Measurements from ENCODE around the gene PCDHA8. TPM values are rescaled to one million over a fixed set of nuclear protein-coding genes. Genes with fewer than 3 reads are reported as not detected.

Gene PCDHA8
- total and polyA plus RNA-seq, 10 of the 15 experiments (the other 5 are each of a cell fraction or from before 2014, with no cell fraction given): not detected

GRCh38 chr5:140828362-140828737 lies 12.6 kb upstream of the PCDHA8 start:
- 64% methylated on average over 18 of the region's 18 CpGs for WGBS (ENCODE audit: insufficient coverage, insufficient replicate concordance, low lambda C conversion rate, missing lambda C conversion rate)
- Histone ChIP-seq H3K36me3 (ENCODE audit: control insufficient read depth in 2 of 2, insufficient read depth in 2 of 2, low read length in 1 of 2) (no peaks in the 10 kb centered on the region), H3K27me3 (replicated peaks in 1 of 2; ENCODE audit: control insufficient read depth in 2 of 2, insufficient read depth in 2 of 2, low read length in 1 of 2) (no peaks in the 10 kb centered on the region), H3K79me2 (ENCODE audit: control insufficient read depth, insufficient read depth, low read length) (no peaks in the 10 kb centered on the region), H3K4me2 (ENCODE audit: control insufficient read depth, insufficient read depth) (no peak overlapping the region), H3K9me3 (replicated peaks; ENCODE audit: control insufficient read depth, insufficient read depth, low read length) (no peaks in the 10 kb centered on the region; the same call in 1 of the 3 replicates), H3K4me1 (ENCODE audit: control insufficient read depth, insufficient read depth, low read length) (no peaks in the 10 kb centered on the region), H3K27ac (ENCODE audit: control insufficient read depth, insufficient read depth) (no peak overlapping the region), H3K4me3 (no peak overlapping the region), H4K20me1 (ENCODE audit: control insufficient read depth, insufficient read depth) (no peaks in the 10 kb centered on the region), H3K9ac (ENCODE audit: control insufficient read depth, insufficient read depth, low read length) (no peak overlapping the region), H2AFZ (ENCODE audit: control insufficient read depth, low read depth, low read length) (no peak overlapping the region)
- intact Hi-C loops (cut with micrococcal nuclease; ENCODE audit: unreplicated experiment) (no loop called here), in situ Hi-C loops (cut with MboI) (no loop called here)
- FAIRE-seq (no peak), ATAC-seq (no peak), DNase-seq (ENCODE audit: low read depth, low spot score) (no peak)
- POLR2A ChIA-PET: no interaction called here
- RAD21 ChIA-PET (ENCODE audit: unreplicated experiment): no interaction called here
- SMC1A ChIA-PET (ENCODE audit: uncharacterized antibody, unreplicated experiment): no interaction called here
- no TSS peak for BruUV-seq (replicated peaks)
- CTCF ChIA-PET: no interaction called here
- TF ChIP-seq NFYB (IDR thresholded peaks at IDR 0.05; ENCODE audit: insufficient read depth, low read depth, low read length) (no peak), PRDM15 (CRISPR knock-in tag; IDR thresholded peaks at IDR 0.05) (no peak), MXI1 (IDR thresholded peaks at IDR 0.05; ENCODE audit: low read depth, low read length) (no peak), E2F8 (IDR thresholded peaks at IDR 0.05; ENCODE audit: low read depth, partially characterized antibody) (no peak), ASH2L (IDR thresholded peaks at IDR 0.05; ENCODE audit: borderline replicate concordance, low read depth) (no peak), E2F4 (IDR thresholded peaks at IDR 0.05; ENCODE audit: low read depth, low read length) (no peak), ZNF207 (IDR thresholded peaks at IDR 0.05; ENCODE audit: borderline replicate concordance) (no peak), BRCA1 (IDR thresholded peaks at IDR 0.05; ENCODE audit: low read depth, low read length) (no peak), NBN (IDR thresholded peaks at IDR 0.05) (no peak), ZNF384 (IDR thresholded peaks at IDR 0.05; ENCODE audit: borderline replicate concordance, low read depth, low read length) (no peak), MYB (IDR thresholded peaks at IDR 0.05; ENCODE audit: borderline replicate concordance, low read depth, low read length) (no peak), WRNIP1 (IDR thresholded peaks at IDR 0.05; ENCODE audit: borderline replicate concordance, low read depth, low read length) (no peak), ZBTB40 (IDR thresholded peaks at IDR 0.05; ENCODE audit: borderline replicate concordance) (no peak)
